Motor neuron (in vitro differentiated cells): ENCODE data around the gene MYO1E. TPM values are rescaled to one million over a fixed set of nuclear protein-coding genes. Genes with fewer than 3 reads are reported as not detected.

ENCODE experiments used
- ATAC-seq, 8 experiments: fragments of 200-7000 bp; cut with Tn5 transposase; replicated peaks in 6 of 8; 2 replicates each; pipeline ENCODE4 v1.8.0; 2021; ENCODE audit warnings: mild to moderate bottlenecking in 8 of 8, moderate library complexity in 8 of 8
- H3K27ac ChIP-seq, 2 donors: fragments of 250-450 bp; sonication (Bioruptor Pico); 2 replicates each; pipeline ENCODE4 v1.9.0; 2021; ENCODE audit warnings: antibody characterized with exemption in 2 of 2, mild to moderate bottlenecking in 2 of 2, moderate library complexity in 1 of 2
- H3K4me1 ChIP-seq, 2 donors: fragments of 250-450 bp; sonication (Bioruptor Pico); replicated peaks in 1 of 2; 2 replicates each; pipeline ENCODE4 v1.6.1; 2021; ENCODE audit warnings: antibody characterized with exemption in 2 of 2, mild to moderate bottlenecking in 2 of 2, moderate library complexity in 1 of 2
- H3K4me3 ChIP-seq, 5 donors: fragments of 250-450 bp; sonication (Bioruptor Pico); 2 replicates each; pipeline ENCODE4 v1.9.0; 2021; ENCODE audit warnings: antibody characterized with exemption in 5 of 5, mild to moderate bottlenecking in 5 of 5, moderate library complexity in 4 of 5
- WGBS, 10 experiments: fragments of 450-650 bp; shearing (Covaris generic); methylation state at CpG; one replicate each; pipeline ENCODE4 v1.0.0; 2022; 5-methylcytosine and 5-hydroxymethylcytosine counted together
- in situ Hi-C, 9 experiments: fragments of 400-800 bp; cut with MboI; loops; one replicate each; pipeline ENCODE4 v1.15.0; 2021; ENCODE audit warnings: low sequenced_read_pairs in 9 of 9, low pct_unique_long_range_greater_than_20kb in 2 of 9; ENCODE audit not compliant: unreplicated experiment in 9 of 9
- total RNA-seq, 8 experiments: library from RNA; unstranded; fragments of 300-600 nt; gene quantifications; 2 replicates each; pipeline versions ENCODE4 v1.2.3 to v1.2.4, GENCODE V29; 2022

Gene MYO1E
- total RNA-seq, 8 experiments from 2014 or later = 4.0 to 71.1 (median 6.9) TPM

DNA sequence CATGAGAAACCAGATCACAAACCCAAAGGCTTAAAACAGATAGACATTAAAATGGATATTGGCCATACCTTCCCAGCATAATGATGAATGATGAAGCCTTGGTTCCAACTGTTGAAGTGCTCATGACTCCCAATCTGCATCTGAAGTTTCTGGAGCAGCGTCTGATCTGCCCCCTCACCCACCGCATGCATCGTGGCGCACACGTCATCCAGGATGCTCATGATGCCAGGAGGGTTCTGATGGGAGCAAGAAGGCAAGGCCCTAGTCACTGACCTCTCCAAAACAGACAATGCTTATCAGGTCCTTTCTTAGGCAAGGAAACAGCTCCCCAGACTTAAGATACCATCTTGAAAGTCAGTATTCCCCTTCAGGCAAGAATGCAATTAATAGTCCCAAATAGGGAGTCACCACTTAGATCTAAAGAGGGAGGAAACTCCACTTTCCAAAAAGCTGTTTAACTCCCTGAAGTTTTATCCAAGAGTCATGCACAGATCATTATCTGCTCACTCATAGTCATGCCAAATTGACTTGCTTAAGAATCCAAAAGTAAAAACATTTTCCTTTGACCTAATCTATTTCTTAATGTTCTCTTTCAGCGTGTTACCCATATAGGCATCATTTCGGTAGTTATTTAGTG is 163.9 kb downstream of the MYO1E start:
- WGBS, 10 experiments = 19 to 100% (median 84%) methylated on average over 2 to 7 of the region's 7 CpGs; no CpG with 5 or more reads in 2 of the 10 experiments
- Histone ChIP-seq H3K27ac (no peak overlapping the region), H3K4me3 (no peak overlapping the region), H3K4me1 (peaks cover 0 to 2% of the 10 kb centered on the region in 2 donors)
- peak in 2 of 8 experiments; percentile 65 to 77 for ATAC-seq
- in situ Hi-C loops = no loop called here

- in situ Hi-C loops = no loop called here
- WGBS, 10 experiments = 86 to 100% (median 95%) methylated on average over 2 to 14 of the region's 30 CpGs; no CpG with 5 or more reads in 1 of the 10 experiments
Measured at GRCh38 chr15:59206623-59207183, 166.0 kb downstream of the MYO1E start, which contains the start of gene LDHAL6B. Gene LDHAL6B, plus strand, starts transcription at chr15:59206843. Its CDS starts 98 bp downstream, at chr15:59206941.

DNA sequence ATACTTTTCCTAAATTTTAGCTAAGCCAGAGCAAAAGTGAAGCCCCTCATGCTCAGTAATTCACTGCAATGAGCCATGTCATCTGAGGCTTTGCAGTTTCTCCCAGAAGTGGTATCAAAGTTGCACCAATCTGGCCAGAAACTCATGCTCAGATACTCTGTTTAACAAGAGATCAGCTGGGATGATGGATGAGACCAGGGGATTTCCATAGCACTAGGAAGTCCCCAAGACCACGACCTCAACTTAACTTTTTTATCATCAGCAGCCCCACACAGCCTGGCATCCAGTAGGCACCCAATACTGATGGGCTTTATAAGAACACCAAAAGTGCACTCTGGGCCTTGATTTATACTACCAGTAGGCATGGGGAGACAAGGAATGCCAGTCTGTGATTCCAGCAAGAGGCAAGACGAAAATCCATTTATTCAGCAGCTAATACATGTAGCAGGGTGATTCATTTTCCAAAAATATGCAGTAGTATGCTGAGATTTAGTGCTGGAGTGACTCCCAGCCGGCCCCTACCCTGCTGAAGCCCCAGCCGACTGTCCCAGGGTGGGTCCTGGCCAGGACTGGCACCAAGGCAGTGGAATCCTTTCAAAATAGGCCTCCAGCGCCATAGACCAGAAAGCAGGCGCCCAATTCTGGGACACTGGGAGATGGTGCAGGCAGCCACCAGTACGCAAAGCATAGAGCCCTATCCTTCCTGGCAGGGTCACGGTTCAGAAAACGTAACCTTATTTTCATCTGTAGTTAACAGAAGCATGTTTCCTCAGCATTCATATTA is 166.6 kb downstream of the MYO1E start:
- in situ Hi-C loops = no loop called here
- no peak overlapping the region for H3K27ac ChIP-seq
- H3K4me3 ChIP-seq = no peak overlapping the region
- WGBS, 10 experiments = 60 to 100% (median 91%) methylated on average over 1 to 7 of the region's 9 CpGs; no CpG with 5 or more reads in 1 of the 10 experiments
- peaks cover 0 to 2% of the 10 kb centered on the region in 2 donors for H3K4me1 ChIP-seq
- no peak for ATAC-seq

More at GRCh38 chr15:59206623-59207183, 166.0 kb downstream of the MYO1E start, which contains the start of gene LDHAL6B:
- no peak for ATAC-seq
- Histone ChIP-seq H3K4me1 (peaks cover 0 to 2% of the 10 kb centered on the region in 2 donors), H3K27ac (no peak within 1 kb of the TSS), H3K4me3 (no peak within 1 kb of the TSS)

DNA sequence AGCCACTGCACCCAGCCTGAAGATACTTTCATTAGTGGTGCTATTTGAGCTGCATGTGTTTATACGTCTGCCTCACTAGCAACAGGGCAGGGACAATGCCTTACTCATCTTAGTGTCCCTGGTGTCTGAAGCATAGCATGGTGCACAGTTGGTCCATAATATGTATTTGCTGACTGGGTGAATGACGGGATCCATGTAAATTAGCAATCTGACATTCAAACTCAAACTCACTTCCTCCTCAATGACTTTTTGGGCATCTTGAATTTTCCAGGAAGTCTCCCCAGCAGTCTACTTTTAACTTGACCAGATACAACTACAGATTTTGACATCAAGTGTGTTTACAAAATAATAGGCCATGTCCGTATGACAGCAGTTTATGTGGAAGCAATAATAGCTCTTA is 169.0 kb downstream of the MYO1E start:
- WGBS, 10 experiments = 86 to 100% (median 100%) methylated on average over 1 to 3 of the region's 3 CpGs; no CpG with 5 or more reads in 1 of the 10 experiments
- peaks cover 0 to 2% of the 10 kb centered on the region in 2 donors for H3K4me1 ChIP-seq
- no peak for ATAC-seq
- H3K27ac ChIP-seq = no peak overlapping the region
- no peak overlapping the region for H3K4me3 ChIP-seq
- in situ Hi-C loops = no loop called here

- Histone ChIP-seq H3K27ac (no peak overlapping the region), H3K4me1 (peaks cover 0 to 2% of the 10 kb centered on the region in 2 donors), H3K4me3 (no peak overlapping the region)
- 80 to 100% (median 98%) methylated on average over 1 to 5 of the region's 6 CpGs; no CpG with 5 or more reads in 3 of the 10 experiments for WGBS, 10 experiments
- in situ Hi-C loops = no loop called here
- no peak for ATAC-seq
Measured at GRCh38 chr15:59203008-59203407, 169.7 kb downstream of the MYO1E start.

DNA sequence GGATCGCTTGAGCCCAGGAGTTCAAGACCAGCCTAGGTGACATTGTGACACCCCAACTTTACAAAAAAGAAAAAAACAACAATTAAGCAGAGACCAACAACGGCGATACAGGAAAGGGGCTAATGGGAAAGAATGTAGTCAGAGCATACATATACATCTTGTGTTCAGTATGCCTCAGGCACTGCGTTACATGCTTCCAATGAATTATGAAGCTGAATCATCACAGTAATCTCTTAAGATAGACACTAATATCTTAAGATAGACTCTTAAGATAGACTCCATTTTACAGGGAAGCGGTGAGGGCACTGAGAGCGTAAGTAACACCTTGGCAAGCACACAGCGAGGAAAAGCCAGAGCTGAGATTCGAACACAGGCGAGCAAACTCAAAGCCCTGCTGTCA is 172.1 kb downstream of the MYO1E start:
- 81 to 100% (median 97%) methylated on average over 1 to 8 of the region's 9 CpGs for WGBS, 10 experiments
- Histone ChIP-seq H3K4me3 (no peak overlapping the region), H3K4me1 (peaks cover 0 to 2% of the 10 kb centered on the region in 2 donors), H3K27ac (no peak overlapping the region)
- peak in 6 of 8 experiments; percentile 9 to 54 (median 43) for ATAC-seq
- in situ Hi-C loops = no loop called here

- WGBS, 10 experiments = 55 to 100% (median 93%) methylated on average over 4 to 9 of the region's 10 CpGs
- in situ Hi-C loops = no loop called here
- H3K4me3 ChIP-seq = no peak overlapping the region
- H3K27ac ChIP-seq = no peak overlapping the region
- H3K4me1 ChIP-seq = peaks cover 0 to 2% of the 10 kb centered on the region in 2 donors
- ATAC-seq = peak; percentile 48 to 92 (median 86)
Measured at GRCh38 chr15:59199626-59200465, 172.8 kb downstream of the MYO1E start.

GRCh38 chr15:59197454-59197853 is 175.2 kb downstream of the MYO1E start:
- WGBS, 10 experiments = 58 to 100% (median 90%) methylated on average over 1 to 2 of the region's 2 CpGs; no CpG with 5 or more reads in 1 of the 10 experiments
- in situ Hi-C loops = no loop called here
- H3K27ac ChIP-seq = no peak overlapping the region
- peak in 1 of 8 experiments; percentile 29 for ATAC-seq
- H3K4me3 ChIP-seq = no peak overlapping the region
- H3K4me1 ChIP-seq = no peaks in the 10 kb centered on the region

GRCh38 chr15:59196416-59196815 is 176.3 kb downstream of the MYO1E start:
- no peak for ATAC-seq
- 85 to 100% (median 100%) methylated on average over 1 to 2 of the region's 2 CpGs; no CpG with 5 or more reads in 2 of the 10 experiments for WGBS, 10 experiments
- H3K27ac ChIP-seq = no peak overlapping the region
- H3K4me1 ChIP-seq = no peaks in the 10 kb centered on the region
- in situ Hi-C loops = no loop called here
- no peak overlapping the region for H3K4me3 ChIP-seq

DNA sequence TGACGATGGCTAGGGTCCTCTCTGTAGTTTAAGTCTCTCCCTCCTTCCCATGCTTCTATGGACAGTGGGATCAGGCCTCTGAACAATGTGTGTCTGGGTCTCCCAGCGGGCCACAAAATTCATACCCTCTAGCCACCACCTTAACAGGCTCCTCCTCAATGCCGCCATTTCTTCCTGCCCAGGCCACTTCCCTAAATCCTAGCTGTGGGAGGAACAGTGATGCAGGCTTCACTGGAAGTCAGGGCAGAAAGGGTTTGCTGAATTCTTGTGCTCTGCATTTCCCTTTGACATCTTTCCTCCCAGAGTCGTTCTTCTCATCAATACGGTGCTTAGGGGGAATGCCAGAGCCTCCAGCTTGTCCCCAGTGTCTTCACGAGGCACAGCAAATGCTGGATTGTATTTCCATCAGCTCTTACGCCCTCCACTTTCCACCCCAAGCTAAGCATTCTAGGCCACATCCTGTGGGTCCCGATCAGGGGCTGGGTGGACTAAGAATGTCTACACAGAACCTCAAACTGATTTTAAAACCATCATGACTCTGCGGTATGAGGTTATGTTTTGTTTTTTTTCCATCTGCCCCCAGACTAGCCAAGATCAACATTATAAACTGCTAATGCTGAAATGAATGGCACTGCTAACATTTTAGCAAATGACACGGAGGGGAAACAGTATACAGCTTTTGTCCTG is 177.9 kb downstream of the MYO1E start:
- Histone ChIP-seq H3K4me3 (no peak overlapping the region), H3K4me1 (no peaks in the 10 kb centered on the region), H3K27ac (no peak overlapping the region)
- WGBS, 10 experiments = 83 to 100% (median 92%) methylated on average over 2 to 6 of the region's 10 CpGs; no CpG with 5 or more reads in 1 of the 10 experiments
- ATAC-seq = no peak
- in situ Hi-C loops = no loop called here

- peak in 3 of 8 experiments; percentile 85 to 96 (median 95) for ATAC-seq
- in situ Hi-C loops = no loop called here
- no peak overlapping the region for H3K4me3 ChIP-seq
- H3K4me1 ChIP-seq = no peaks in the 10 kb centered on the region
- WGBS, 10 experiments = 0 to 96% (median 79%) methylated on average over 1 to 6 of the region's 6 CpGs; no CpG with 5 or more reads in 2 of the 10 experiments
- H3K27ac ChIP-seq = no peak overlapping the region
Measured at GRCh38 chr15:59191855-59192237, 180.8 kb downstream of the MYO1E start.

DNA sequence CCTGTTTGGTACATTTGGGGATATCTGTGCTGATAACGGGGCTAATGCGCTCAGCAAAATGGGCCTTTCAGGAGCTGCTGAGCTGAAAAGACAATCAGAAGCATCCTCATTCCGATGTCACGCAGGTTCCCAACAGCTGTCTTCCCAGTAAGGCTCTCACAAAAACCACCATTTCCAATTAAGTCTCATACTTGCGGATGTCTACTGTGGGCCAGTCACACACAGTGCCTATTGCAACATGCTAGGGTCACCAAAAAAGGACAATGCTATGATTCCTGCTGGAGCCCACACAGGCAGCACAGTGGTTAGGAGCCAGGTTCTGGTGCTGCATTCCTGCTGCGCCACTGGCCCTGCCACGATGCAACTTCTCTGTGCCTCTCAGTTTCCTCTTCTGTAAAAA is 182.4 kb downstream of the MYO1E start:
- H3K4me1 ChIP-seq = no peaks in the 10 kb centered on the region

More for the DNA sequence above, 182.4 kb downstream of the MYO1E start:
- ATAC-seq = no peak
- 90 to 100% (median 100%) methylated on average over 2 to 5 of the region's 7 CpGs; no CpG with 5 or more reads in 3 of the 10 experiments for WGBS, 10 experiments
- Histone ChIP-seq H3K27ac (no peak overlapping the region), H3K4me3 (no peak overlapping the region)
- in situ Hi-C loops = no loop called here
